Spleen (tissue), 7 donors: Measurements from ENCODE around the gene APC.

ENCODE experiments used
- POLR2A ChIP-seq, 3 donors: fragments of 450-650 bp; IDR thresholded peaks; one replicate each; pipeline ENCODE4 v1.5.1; 2017; ENCODE audit warnings: antibody characterized with exemption in 3 of 3, mild to moderate bottlenecking in 1 of 3
- TF ChIP-seq, protein P1 (sequence below), 11 experiments: fragments of 200-600 bp in 7 of 11; fragments of 450-650 bp in 4 of 11; sonication (generic) in 4 of 11; IDR thresholded peaks in 8 of 11; conservative IDR thresholded peaks in 3 of 11; 1 replicate in 7 of 11; 2 replicates in 4 of 11; pipeline versions ENCODE4 v1.4.0 to v1.8.0; 2016 to 2021; ENCODE audit warnings: antibody characterized with exemption in 11 of 11, inconsistent platforms in 4 of 11, mild to moderate bottlenecking in 1 of 11
- donor health status: DM: no; HTN: no; CAD: no; lungs with moderate emphysema.
- donor health status: DM: no; HTN: no; CAD: no.
- donor health status: DM: no; HTN: no; CAD: no.

DNA sequence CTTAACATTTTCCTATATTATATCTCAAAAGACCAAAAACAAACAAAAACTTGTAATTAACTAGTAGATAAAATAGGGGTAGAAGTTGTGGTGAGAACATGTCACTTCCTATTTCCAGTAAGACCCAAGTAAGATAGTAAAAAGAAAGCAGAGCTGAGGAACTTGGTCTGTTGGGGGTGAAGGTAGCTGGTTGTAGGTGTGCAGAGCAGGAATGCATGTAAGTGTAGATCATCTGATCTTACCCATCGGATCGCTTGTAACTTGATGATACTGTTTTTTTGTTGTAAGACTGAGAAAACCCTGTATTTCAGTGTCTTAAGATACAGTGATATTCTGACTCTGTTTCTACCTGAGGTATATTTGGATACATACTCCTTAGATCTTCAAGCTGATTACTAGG, 129.1 kb downstream of the APC start:
- TF ChIP-seq, protein P1, sequence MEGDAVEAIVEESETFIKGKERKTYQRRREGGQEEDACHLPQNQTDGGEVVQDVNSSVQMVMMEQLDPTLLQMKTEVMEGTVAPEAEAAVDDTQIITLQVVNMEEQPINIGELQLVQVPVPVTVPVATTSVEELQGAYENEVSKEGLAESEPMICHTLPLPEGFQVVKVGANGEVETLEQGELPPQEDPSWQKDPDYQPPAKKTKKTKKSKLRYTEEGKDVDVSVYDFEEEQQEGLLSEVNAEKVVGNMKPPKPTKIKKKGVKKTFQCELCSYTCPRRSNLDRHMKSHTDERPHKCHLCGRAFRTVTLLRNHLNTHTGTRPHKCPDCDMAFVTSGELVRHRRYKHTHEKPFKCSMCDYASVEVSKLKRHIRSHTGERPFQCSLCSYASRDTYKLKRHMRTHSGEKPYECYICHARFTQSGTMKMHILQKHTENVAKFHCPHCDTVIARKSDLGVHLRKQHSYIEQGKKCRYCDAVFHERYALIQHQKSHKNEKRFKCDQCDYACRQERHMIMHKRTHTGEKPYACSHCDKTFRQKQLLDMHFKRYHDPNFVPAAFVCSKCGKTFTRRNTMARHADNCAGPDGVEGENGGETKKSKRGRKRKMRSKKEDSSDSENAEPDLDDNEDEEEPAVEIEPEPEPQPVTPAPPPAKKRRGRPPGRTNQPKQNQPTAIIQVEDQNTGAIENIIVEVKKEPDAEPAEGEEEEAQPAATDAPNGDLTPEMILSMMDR (IDR thresholded peaks at IDR 0.05 in 8 of 11, conservative IDR thresholded peaks at IDR 0.05 in 3 of 11), result no peak
- no peak for TF ChIP-seq POLR2A (IDR thresholded peaks at IDR 0.05)
